ENCODE results near the gene VENTX.

Gene VENTX

GRCh38 chr10:133201948-133202725 lies 35.5 kb upstream of the VENTX start:
- no peak for DNase-seq (ENCODE audit: low read depth, low spot score)

GRCh38 chr10:133202778-133203651 lies 34.6 kb upstream of the VENTX start:
- DNase-seq (ENCODE audit: low read depth, low spot score), result no peak

DNA sequence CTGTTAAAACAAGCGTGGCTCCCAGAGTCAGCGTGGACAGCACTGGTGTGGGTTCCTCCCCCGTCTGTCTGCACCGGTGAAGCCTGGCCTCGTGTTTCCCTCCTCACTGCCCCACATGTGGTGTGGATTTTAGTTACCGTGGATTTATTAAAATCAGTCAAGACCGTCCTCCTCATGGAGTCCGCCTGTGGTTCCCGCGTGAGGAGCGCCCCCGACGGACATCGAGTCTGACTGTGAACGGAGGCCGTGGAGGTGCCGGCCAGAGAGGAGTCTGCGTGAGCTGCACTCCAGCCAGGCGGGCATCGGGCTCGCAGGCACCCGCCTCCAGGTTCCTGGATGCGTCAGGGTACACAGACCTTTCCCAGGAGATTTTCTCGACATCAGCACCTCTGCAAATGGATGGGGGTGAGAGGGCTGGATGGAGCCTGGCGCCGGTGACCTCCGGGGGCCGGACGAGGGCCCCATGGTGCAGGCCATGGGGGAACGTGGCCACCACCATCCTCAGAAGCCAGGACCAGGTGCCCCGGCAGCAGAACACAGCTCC lies 33.9 kb upstream of the VENTX start:
- DNase-seq (ENCODE audit: low read depth, low spot score), result no peak

DNA sequence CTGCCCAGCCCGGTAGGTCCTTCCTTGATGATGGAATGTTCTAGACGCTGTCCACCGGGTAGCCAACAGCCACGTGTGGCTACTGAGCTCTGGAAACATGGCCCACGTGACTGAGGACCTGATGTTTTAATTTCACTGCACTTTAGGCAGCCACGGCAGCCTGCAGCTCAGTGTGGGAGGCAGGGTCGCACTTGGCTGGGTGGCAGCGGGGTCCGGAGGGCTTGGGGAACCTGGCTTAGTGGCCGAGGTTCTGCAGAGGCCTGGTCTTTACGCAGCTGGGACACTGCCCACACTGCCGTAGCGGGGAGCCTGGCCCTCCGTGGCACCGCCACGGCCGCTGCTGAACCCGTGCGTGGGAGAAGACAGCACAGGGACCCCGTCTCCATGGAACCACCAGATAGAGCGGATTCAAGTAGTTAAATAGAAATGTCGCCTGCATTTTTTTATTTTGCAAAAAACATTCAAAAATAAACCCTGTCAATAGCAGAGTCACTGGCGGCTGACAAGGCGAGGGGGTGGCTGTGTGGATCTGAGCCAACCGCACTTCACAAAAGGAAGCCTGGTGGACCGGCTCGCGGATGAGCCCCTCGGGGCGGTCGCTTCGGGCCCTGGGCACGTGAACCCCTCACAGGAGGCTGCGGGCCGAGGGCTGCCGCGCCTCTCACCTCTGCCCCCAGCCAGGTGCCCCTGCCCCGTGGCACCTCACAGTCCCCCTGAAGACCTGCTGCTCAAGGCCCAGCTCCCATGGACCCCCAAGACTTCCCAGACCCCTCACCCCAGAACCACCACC lies 33.2 kb upstream of the VENTX start:
- no peak for DNase-seq (ENCODE audit: low read depth, low spot score)

- no peak for DNase-seq (ENCODE audit: low read depth, low spot score)
Observed at GRCh38 chr10:133205146-133205545, 32.5 kb upstream of the VENTX start.

- DNase-seq (ENCODE audit: low read depth, low spot score), result no peak
Observed at GRCh38 chr10:133206356-133207040, 31.2 kb upstream of the VENTX start.

- DNase-seq (ENCODE audit: low read depth, low spot score), result no peak
Observed at GRCh38 chr10:133207041-133207600, 30.5 kb upstream of the VENTX start.

- no peak for DNase-seq (ENCODE audit: low read depth, low spot score)
Observed at GRCh38 chr10:133207627-133208026, 30.0 kb upstream of the VENTX start.

- no peak for DNase-seq (ENCODE audit: low read depth, low spot score)
Observed at GRCh38 chr10:133208466-133208865, 29.2 kb upstream of the VENTX start.

DNA sequence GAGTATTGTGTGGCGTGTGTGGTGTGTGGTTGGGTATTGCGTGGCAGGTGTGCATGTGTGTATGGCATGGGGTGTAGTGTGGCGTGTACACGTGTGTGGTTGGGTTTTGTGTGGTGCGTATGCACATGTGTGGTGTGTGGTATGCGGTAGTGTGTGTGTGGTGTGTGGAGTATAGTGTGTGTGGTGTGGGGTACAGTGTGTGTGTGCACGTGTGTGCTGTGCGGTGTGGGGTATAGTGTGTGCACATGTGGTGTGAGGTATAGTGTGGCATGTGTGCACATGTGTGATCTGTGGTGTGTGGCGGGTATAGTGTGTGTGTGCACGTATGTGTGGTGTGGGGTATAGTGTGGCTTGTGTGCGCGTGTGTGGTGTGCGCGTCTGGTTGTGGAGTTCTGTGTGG lies 28.5 kb upstream of the VENTX start:
- DNase-seq (ENCODE audit: low read depth, low spot score), result no peak

GRCh38 chr10:133209641-133210040 lies 28.0 kb upstream of the VENTX start:
- no peak for DNase-seq (ENCODE audit: low read depth, low spot score)

- DNase-seq (ENCODE audit: low read depth, low spot score), result no peak
Observed at GRCh38 chr10:133210398-133211140, 27.1 kb upstream of the VENTX start.

DNA sequence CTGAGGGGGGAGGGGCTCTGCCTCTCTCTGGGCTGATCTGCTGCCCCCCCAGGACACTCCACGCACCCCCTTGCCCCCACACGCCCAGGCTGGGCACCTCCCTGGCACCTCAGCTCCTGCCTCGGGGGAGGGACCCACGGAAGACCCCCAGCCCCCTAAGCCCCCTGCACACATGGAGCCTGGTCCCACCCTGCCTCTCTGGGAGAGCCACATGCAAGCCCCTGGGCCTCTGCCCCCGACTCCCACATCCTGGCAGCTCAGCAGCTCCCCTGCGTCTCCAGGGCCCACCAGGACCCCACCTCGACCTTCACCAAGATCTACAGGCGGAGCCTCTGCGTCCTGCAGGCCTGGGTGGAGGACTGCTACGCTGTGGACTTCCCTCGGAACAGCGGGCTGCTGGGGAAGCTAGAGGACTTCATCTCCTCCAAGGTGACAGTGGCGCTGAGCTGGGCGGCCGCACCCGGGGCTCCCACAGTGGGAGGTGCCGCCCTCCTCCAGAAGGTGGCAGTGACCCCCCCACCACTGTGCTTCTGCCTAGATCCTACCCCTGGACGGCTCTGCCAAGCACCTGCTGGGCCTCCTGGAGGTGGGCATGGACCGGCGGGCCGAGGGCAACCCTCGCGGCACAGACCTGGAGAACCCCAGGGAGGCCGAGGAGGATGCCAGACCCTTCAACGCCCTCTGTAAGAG lies 26.4 kb upstream of the VENTX start:
- no peak for DNase-seq (ENCODE audit: low read depth, low spot score)

DNA sequence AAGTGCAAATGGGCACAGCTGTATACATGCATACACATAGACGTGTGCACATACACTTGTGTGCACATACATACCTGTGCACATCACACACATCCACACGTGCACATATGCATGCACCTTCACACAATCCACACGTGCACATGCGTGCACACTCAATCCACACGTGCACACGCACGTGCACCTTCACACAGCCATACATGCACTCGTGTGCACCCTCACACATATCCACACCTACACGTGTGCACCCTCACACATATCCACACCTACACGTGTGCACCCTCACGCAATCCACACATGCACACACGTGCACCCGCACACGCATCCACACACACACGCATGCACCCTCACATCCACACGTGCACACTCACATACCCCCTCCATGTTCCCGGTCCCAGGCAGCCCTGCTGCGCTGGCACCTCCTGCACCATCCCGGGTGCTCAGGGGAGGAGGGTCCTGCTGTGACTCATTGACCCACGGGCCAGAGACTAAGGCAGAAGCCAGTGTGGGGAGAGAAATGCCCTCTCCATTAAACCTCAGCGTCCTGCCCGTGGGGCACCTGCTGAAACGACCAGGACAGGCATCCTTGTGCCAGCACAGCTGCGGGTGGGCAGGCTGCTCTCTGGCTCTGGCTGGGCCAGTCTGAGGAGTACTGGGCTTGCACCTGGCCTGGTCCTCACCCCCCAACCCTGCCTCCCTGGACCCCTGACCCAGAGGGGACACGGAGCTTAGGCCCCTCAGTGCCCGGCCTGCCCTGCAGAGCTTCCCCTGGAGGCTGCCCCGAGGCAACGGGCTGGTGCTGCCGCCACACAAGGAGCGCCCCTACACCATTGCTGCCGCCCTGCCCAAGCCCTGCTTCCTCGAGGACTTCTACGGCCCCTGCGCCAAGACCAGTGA lies 25.4 kb upstream of the VENTX start:
- no peak for DNase-seq (ENCODE audit: low read depth, low spot score)

GRCh38 chr10:133212853-133213494 lies 24.7 kb upstream of the VENTX start:
- DNase-seq (ENCODE audit: low read depth, low spot score), result no peak

- DNase-seq (ENCODE audit: low read depth, low spot score), result no peak
Observed at GRCh38 chr10:133213641-133214467, 23.8 kb upstream of the VENTX start.
